Lung (tissue), 12 donors: ENCODE data around the gene SALL3. TPM values are rescaled to one million over a fixed set of nuclear protein-coding genes. Genes with fewer than 3 reads are reported as not detected.

ENCODE experiments used
- ATAC-seq: fragments of 200-7000 bp; cut with Tn5 transposase; one replicate; pipeline ENCODE4 v1.9.1; 2020; ENCODE audit warnings: moderate number of reproducible peaks; ENCODE audit not compliant: insufficient read depth, low FRiP score
- DNase-seq, 3 donors: peaks; one replicate each; pipeline ENCODE4 v3.0.0-alpha.2; 2013 to 2017
- H3K27ac ChIP-seq, 2 donors: one replicate each; pipeline ENCODE4 v1.5.1; 2013; ENCODE audit warnings: mild to moderate bottlenecking in 2 of 2, moderate library complexity in 2 of 2, control low read depth in 1 of 2, inconsistent platforms in 1 of 2, low read depth in 1 of 2, low read length in 1 of 2
- H3K27me3 ChIP-seq, 3 donors: one replicate each; pipeline ENCODE4 v1.5.1; 2013; ENCODE audit warnings: low read length in 2 of 3; ENCODE audit not compliant: control insufficient read depth in 3 of 3, insufficient read depth in 3 of 3
- H3K36me3 ChIP-seq, 4 donors: one replicate each; pipeline ENCODE4 v1.5.1; 2013; ENCODE audit warnings: low read length in 4 of 4, mild to moderate bottlenecking in 1 of 4, moderate library complexity in 1 of 4; ENCODE audit not compliant: control insufficient read depth in 4 of 4, insufficient read depth in 4 of 4
- H3K4me1 ChIP-seq, 5 donors: one replicate each; pipeline ENCODE4 v1.5.1; 2013; ENCODE audit warnings: low read length in 5 of 5, mild to moderate bottlenecking in 2 of 5, moderate library complexity in 1 of 5; ENCODE audit not compliant: control insufficient read depth in 5 of 5, insufficient read depth in 5 of 5
- H3K4me3 ChIP-seq: one replicate; pipeline ENCODE4 v1.5.1; 2013; ENCODE audit warnings: mild to moderate bottlenecking, control low read depth, moderate library complexity
- H3K9ac ChIP-seq, 2 donors: one replicate each; pipeline ENCODE4 v1.5.1; 2013; ENCODE audit warnings: low read length in 2 of 2, control low read depth in 1 of 2; ENCODE audit not compliant: insufficient read depth in 1 of 2
- H3K9me3 ChIP-seq, 4 donors: one replicate each; pipeline ENCODE4 v1.5.1; 2013; ENCODE audit warnings: low read length in 3 of 4, mild to moderate bottlenecking in 1 of 4, moderate library complexity in 1 of 4; ENCODE audit not compliant: control insufficient read depth in 4 of 4, insufficient read depth in 3 of 4
- WGBS, 2 donors: extraction: QIAGEN DNeasy Blood & Tissue Kit; methylation state at CpG; one replicate each; pipeline ENCODE4 v1.1.7; 2013; 5-methylcytosine and 5-hydroxymethylcytosine counted together
- polyA plus RNA-seq, 2 donors: library from polyadenylated mRNA; stranded (reverse); fragments of 200-250 nt; gene quantifications; one replicate each; pipeline ENCODE4 v1.2.1, GENCODE V29; 2013
- total RNA-seq, 2 donors: library from RNA; depleted of rRNA in 1 of 2; stranded (reverse); fragments of >200 nt in 1 of 2; gene quantifications; one replicate each; pipeline ENCODE4 v1.2.1, GENCODE V29; 2014 to 2021
- TF ChIP-seq, protein P1 (sequence below): IDR thresholded peaks from 2 replicates; pipeline ENCODE4 v1.5.1; 2012; ENCODE audit warnings: mild to moderate bottlenecking; ENCODE audit errors: control extremely low read depth, extremely low read depth
- donor health status: control.
- donor health status: control.
- donor health status: Bipolar disorder and iron deficiency.
- donor health status: healthy.
- donor health status: DM: yes; HTN: yes; CAD: no.

SALL3 gene
- total and polyA plus RNA-seq, 4 donors = 0.28 TPM; not detected in 3

DNA sequence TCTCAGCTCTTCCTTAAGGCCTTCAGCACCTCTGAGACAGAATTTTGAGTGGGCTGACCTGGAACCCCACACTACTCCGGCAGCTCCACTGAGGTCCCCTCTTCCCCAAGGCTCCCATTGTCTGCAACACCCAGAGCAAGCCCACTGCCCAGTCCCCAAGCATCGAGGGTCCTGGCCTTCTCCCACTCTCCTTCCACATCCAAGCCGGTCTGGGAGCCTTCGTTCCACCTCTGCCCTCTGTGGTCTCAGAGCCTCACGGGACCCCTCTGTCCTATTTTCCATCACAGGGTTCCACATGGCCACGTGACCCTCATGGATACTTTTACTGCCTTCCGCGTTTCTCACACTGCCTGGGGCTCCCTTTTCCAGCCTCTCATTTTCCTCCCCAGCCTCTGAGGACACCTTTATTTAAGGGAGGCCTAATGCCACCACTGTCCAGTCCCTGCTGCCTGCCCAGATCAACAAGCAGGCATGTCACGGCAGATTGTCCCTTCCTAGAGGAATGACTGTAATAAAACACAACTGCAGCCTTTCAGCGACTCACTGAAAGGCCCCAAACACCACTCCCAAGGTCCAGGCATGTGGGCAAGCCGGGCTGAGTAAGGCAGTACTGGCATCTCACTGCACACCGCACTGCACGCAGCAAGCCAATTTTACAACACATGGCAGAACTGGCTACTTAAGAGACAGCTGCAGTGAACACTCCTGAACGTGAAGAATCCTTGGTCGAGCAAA, 7.9 kb upstream of the SALL3 start:
- Histone ChIP-seq H3K9me3 (peaks cover 0 to 1% (median 0%) of the 10 kb centered on the region in 4 donors), H3K27me3 (peaks cover 27 to 83% (median 64%) of the 10 kb centered on the region in 3 donors), H3K4me3 (no peak overlapping the region), H3K9ac (no peak overlapping the region), H3K4me1 (peaks cover 0 to 7% (median 0%) of the 10 kb centered on the region in 5 donors), H3K36me3 (no peaks in the 10 kb centered on the region), H3K27ac (no peak overlapping the region)
- TF ChIP-seq, protein P1, sequence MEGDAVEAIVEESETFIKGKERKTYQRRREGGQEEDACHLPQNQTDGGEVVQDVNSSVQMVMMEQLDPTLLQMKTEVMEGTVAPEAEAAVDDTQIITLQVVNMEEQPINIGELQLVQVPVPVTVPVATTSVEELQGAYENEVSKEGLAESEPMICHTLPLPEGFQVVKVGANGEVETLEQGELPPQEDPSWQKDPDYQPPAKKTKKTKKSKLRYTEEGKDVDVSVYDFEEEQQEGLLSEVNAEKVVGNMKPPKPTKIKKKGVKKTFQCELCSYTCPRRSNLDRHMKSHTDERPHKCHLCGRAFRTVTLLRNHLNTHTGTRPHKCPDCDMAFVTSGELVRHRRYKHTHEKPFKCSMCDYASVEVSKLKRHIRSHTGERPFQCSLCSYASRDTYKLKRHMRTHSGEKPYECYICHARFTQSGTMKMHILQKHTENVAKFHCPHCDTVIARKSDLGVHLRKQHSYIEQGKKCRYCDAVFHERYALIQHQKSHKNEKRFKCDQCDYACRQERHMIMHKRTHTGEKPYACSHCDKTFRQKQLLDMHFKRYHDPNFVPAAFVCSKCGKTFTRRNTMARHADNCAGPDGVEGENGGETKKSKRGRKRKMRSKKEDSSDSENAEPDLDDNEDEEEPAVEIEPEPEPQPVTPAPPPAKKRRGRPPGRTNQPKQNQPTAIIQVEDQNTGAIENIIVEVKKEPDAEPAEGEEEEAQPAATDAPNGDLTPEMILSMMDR = no peak
- DNase-seq (no peak), ATAC-seq (no peak)
- WGBS, 2 donors = 81 to 83% methylated on average over 15 of the region's 15 CpGs

GRCh38 chr18:78972385-78972918, 7.2 kb upstream of the SALL3 start:
- no peak overlapping the region for H3K4me3 ChIP-seq
- no peak for DNase-seq
- TF ChIP-seq, protein P1 = no peak
- peaks cover 0 to 7% (median 0%) of the 10 kb centered on the region in 5 donors for H3K4me1 ChIP-seq
- no peak overlapping the region for H3K27ac ChIP-seq
- no peaks in the 10 kb centered on the region for H3K36me3 ChIP-seq
- 58 to 60% methylated on average over 16 of the region's 16 CpGs for WGBS, 2 donors
- peaks cover 0 to 4% (median 0%) of the 10 kb centered on the region in 4 donors for H3K9me3 ChIP-seq
- no peak overlapping the region for H3K9ac ChIP-seq
- peaks cover 28 to 90% (median 68%) of the 10 kb centered on the region in 3 donors for H3K27me3 ChIP-seq
- no peak for ATAC-seq

GRCh38 chr18:78972930-78973331, 6.7 kb upstream of the SALL3 start:
- no peak for DNase-seq
- Histone ChIP-seq H3K36me3 (no peaks in the 10 kb centered on the region), H3K4me1 (peaks cover 0 to 7% (median 0%) of the 10 kb centered on the region in 5 donors), H3K9me3 (peaks cover 0 to 4% (median 0%) of the 10 kb centered on the region in 4 donors), H3K27ac (no peak overlapping the region), H3K27me3 (peaks cover 33 to 90% (median 69%) of the 10 kb centered on the region in 3 donors), H3K9ac (no peak overlapping the region), H3K4me3 (no peak overlapping the region)
- no peak for ATAC-seq
- TF ChIP-seq, protein P1 = no peak
- WGBS, 2 donors = 5 to 6% methylated on average over 31 of the region's 31 CpGs
